Progenitor cell of endocrine pancreas (in vitro differentiated cells): ENCODE data around the gene COL4A6. TPM values are rescaled to one million over a fixed set of nuclear protein-coding genes. Genes with fewer than 3 reads are reported as not detected.
A peak's percentile ranks its signal among the peaks of the same experiment; 100 is the strongest.

Source experiments
- DNase-seq: peaks from one replicate; pipeline ENCODE4 v3.0.0; 2021; ENCODE audit warnings: low spot score; ENCODE audit not compliant: unreplicated experiment
- H3K27ac Mint-ChIP-seq: 2 replicates; pipeline ENCODE4 v1.8.0; 2021; ENCODE audit warnings: mild to moderate bottlenecking, moderate library complexity, mixed read lengths
- H3K27me3 Mint-ChIP-seq: 2 replicates; pipeline ENCODE4 v1.8.0; 2021; ENCODE audit warnings: mixed read lengths
- H3K36me3 Mint-ChIP-seq: 2 replicates; pipeline ENCODE4 v1.8.0; 2022; ENCODE audit warnings: mixed read lengths; ENCODE audit not compliant: insufficient read depth
- H3K4me1 Mint-ChIP-seq: 2 replicates; pipeline ENCODE4 v1.8.0; 2021; ENCODE audit warnings: low read depth, mixed read lengths
- H3K4me3 Mint-ChIP-seq: 2 replicates; pipeline ENCODE4 v1.8.0; 2021; ENCODE audit warnings: low read depth, mild to moderate bottlenecking, moderate library complexity, mixed read lengths
- H3K9me3 Mint-ChIP-seq: 2 replicates; pipeline ENCODE4 v1.8.0; 2021; ENCODE audit warnings: low read depth, mixed read lengths
- total RNA-seq: library from RNA; stranded (reverse); gene quantifications from 2 replicates; pipeline ENCODE4 v1.2.1, GENCODE V29; 2021
- TF ChIP-seq, protein P1 (sequence below): fragments of 200-600 bp; sonication (generic); IDR thresholded peaks from one replicate; pipeline ENCODE4 v1.5.0; 2021; ENCODE audit warnings: antibody characterized with exemption, mild to moderate bottlenecking; ENCODE audit not compliant: unreplicated experiment

Gene COL4A6
- total RNA-seq, 1 donor from 2014 or later = 66.6 TPM

DNA sequence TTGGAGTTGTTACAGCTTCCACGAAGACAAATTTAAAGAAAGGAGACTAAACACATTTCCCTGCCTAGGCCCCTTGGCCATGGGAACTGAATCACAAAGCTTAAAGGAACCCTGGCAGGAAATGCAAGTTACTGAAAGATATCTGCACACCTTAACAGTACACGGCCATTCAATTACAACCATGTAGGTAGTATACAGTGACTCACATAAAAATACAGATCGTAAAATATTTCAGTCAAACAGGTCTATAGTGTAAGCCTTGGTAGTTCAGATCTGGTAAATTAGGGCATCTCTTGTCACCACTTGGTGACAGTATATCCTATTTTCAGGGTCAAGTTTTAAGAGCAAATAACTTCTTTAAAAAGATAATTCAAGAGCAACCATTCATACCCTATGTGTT is 234.7 kb downstream of the COL4A6 start:
- TF ChIP-seq, protein P1, sequence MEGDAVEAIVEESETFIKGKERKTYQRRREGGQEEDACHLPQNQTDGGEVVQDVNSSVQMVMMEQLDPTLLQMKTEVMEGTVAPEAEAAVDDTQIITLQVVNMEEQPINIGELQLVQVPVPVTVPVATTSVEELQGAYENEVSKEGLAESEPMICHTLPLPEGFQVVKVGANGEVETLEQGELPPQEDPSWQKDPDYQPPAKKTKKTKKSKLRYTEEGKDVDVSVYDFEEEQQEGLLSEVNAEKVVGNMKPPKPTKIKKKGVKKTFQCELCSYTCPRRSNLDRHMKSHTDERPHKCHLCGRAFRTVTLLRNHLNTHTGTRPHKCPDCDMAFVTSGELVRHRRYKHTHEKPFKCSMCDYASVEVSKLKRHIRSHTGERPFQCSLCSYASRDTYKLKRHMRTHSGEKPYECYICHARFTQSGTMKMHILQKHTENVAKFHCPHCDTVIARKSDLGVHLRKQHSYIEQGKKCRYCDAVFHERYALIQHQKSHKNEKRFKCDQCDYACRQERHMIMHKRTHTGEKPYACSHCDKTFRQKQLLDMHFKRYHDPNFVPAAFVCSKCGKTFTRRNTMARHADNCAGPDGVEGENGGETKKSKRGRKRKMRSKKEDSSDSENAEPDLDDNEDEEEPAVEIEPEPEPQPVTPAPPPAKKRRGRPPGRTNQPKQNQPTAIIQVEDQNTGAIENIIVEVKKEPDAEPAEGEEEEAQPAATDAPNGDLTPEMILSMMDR = no peak
- no peaks in the 10 kb centered on the region for H3K9me3 Mint-ChIP-seq
- H3K27ac Mint-ChIP-seq = no peak overlapping the region
- H3K27me3 Mint-ChIP-seq = no peaks in the 10 kb centered on the region
- no peak for DNase-seq
- H3K4me3 Mint-ChIP-seq = no peak overlapping the region
- peaks cover under 1% of the 10 kb centered on the region for H3K4me1 Mint-ChIP-seq
- peaks cover 5% of the 10 kb centered on the region for H3K36me3 Mint-ChIP-seq

DNA sequence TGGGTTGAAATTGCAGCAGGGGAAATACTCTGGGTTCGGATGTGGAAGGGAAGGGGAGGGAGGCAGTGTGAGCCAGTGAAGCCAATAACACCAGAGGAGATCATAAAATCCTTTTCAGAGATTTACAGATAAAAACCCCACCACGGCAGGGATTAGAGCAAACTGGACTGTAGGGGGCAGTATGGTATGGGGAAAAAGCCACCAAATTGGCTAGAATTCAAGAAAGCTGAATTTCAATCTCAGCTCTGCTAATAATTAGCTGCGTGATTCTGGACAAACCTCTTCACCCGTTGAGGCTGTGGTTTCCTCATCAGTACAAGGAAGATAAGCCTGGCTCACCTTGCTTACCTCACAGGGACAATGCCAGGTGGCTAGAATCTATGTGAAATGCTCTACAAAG is 238.5 kb downstream of the COL4A6 start:
- H3K27me3 Mint-ChIP-seq = no peaks in the 10 kb centered on the region
- no peak overlapping the region for H3K4me3 Mint-ChIP-seq
- H3K27ac Mint-ChIP-seq = no peak overlapping the region
- H3K4me1 Mint-ChIP-seq = no peaks in the 10 kb centered on the region
- peaks cover 5% of the 10 kb centered on the region for H3K36me3 Mint-ChIP-seq
- H3K9me3 Mint-ChIP-seq = no peaks in the 10 kb centered on the region
- TF ChIP-seq, protein P1 = peak; percentile 68
- DNase-seq = no peak

DNA sequence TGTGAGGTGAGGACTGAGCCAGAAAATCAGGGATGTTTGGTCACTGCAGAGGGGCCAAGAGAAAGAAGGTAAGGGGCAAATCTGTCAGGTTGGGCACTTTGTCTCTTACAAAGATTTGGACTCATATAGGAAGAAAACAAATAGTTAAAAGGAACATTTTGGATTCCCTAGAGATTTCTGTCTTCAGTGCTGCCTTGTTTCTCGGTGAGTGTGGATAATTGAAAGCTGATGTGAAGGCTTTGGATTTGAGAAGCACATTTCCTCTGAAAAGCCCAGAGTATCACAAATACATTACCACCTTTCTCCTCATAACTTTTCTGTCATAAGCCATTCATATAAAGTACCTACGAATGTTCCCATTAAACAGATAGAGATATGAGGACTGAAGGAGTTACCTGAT is 239.2 kb downstream of the COL4A6 start:
- Mint-ChIP-seq H3K27ac (no peak overlapping the region), H3K4me1 (no peaks in the 10 kb centered on the region), H3K9me3 (no peaks in the 10 kb centered on the region), H3K27me3 (no peaks in the 10 kb centered on the region), H3K4me3 (no peak overlapping the region), H3K36me3 (peaks cover 5% of the 10 kb centered on the region)
- TF ChIP-seq, protein P1 = no peak
- DNase-seq = no peak

DNA sequence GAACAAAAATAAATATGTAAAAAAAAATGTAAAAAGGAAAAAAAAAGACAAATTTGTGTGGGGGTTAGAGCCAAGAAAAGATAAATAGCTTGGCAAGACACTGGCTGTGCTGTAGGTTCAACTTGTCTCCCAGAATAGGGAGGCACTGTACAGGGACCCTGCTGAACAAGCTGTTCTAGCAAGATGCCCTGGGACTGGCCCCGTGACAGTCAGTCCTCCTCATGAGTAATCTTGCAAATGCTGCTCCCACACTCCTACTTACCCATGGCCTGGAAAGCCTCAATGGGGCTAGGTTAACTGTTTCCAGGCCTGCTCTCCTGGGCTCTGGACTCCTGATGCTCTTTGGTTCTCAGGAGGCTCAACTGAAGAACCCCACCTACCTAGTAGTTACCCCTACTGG is 239.8 kb downstream of the COL4A6 start:
- Mint-ChIP-seq H3K4me3 (no peak overlapping the region), H3K4me1 (no peaks in the 10 kb centered on the region), H3K27me3 (no peaks in the 10 kb centered on the region), H3K27ac (no peak overlapping the region), H3K9me3 (no peaks in the 10 kb centered on the region), H3K36me3 (peaks cover 5% of the 10 kb centered on the region)
- DNase-seq = no peak
- TF ChIP-seq, protein P1 = no peak

DNA sequence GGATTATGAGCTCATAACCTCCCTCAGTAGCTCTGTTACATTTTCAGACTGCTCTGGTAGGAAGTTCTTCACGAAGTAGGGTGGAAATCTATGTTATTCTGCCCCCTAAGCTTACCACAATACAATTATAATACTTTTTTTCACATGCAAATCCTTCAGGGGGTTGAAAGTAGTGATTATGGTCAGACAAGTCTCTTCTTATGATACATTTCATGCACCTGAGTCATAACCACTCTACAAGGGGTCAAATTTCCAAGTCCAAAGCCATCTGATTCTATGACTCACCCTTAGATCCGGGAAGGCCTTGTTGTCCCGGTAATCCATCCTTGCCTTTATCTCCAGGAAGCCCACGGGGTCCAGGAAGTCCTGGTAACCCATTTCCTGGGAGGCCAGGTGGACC is 251.4 kb downstream of the COL4A6 start:
- TF ChIP-seq, protein P1 = no peak
- Mint-ChIP-seq H3K36me3 (peaks cover 11% of the 10 kb centered on the region), H3K27me3 (no peaks in the 10 kb centered on the region)

More for the DNA sequence above, 251.4 kb downstream of the COL4A6 start:
- no peak overlapping the region for H3K27ac Mint-ChIP-seq
- H3K9me3 Mint-ChIP-seq = no peaks in the 10 kb centered on the region
- no peak for DNase-seq
- no peaks in the 10 kb centered on the region for H3K4me1 Mint-ChIP-seq
- no peak overlapping the region for H3K4me3 Mint-ChIP-seq
